GM12878 (cell line): Measurements from ENCODE around the gene RIPK4.
"Not testable (repeated sequence)": the region's sequence is repeated elsewhere in the genome, so short reads cannot be mapped to it uniquely, and the experiment has no call there.

Experiments
- CREB1 ChIP-seq: IDR thresholded peaks from 2 replicates; pipeline ENCODE4 v1.6.1; 2012; ENCODE audit warnings: low read depth, mild to moderate bottlenecking, inconsistent platforms
- EGR1 ChIP-seq, 2 experiments: IDR thresholded peaks; 1 replicate in 1 of 2; 2 replicates in 1 of 2; pipeline ENCODE4 v1.6.1; 2011 to 2012; ENCODE audit warnings: low read depth in 2 of 2, low read length in 2 of 2, borderline replicate concordance in 1 of 2, mild to moderate bottlenecking in 1 of 2, moderate library complexity in 1 of 2
- EZH2 ChIP-seq: IDR thresholded peaks from 2 replicates; pipeline ENCODE4 v1.6.1; 2012; ENCODE audit warnings: low read depth, mild to moderate bottlenecking, control low read depth, inconsistent platforms, low read length, borderline replicate concordance; ENCODE audit not compliant: control insufficient read depth
- GABPA ChIP-seq: IDR thresholded peaks from 2 replicates; pipeline ENCODE4 v1.6.1; 2014; ENCODE audit warnings: antibody characterized with exemption, low read depth, mild to moderate bottlenecking, inconsistent platforms
- GATAD2B ChIP-seq: fragments of 450-650 bp; conservative IDR thresholded peaks from 2 replicates; pipeline ENCODE4 v1.6.1; 2017; ENCODE audit warnings: low read depth, mild to moderate bottlenecking, moderate library complexity
- HDAC6 ChIP-seq: fragments of 200-600 bp; sonication (generic); IDR thresholded peaks from one replicate; pipeline ENCODE4 v1.8.0; 2017; ENCODE audit warnings: antibody characterized with exemption; ENCODE audit not compliant: unreplicated experiment
- KAT2A ChIP-seq: conservative IDR thresholded peaks from 2 replicates; pipeline ENCODE4 v1.6.1; 2011; ENCODE audit warnings: low read depth, low read length; ENCODE audit not compliant: control insufficient read depth
- MXI1 ChIP-seq: fragments of 150-350 bp; IDR thresholded peaks from 2 replicates; pipeline ENCODE4 v1.6.1; 2011; ENCODE audit warnings: low read depth, mild to moderate bottlenecking, inconsistent platforms, low read length, improper control_type of control experiment
- POLR2A ChIP-seq: IDR thresholded peaks from 2 replicates; pipeline ENCODE4 v1.6.1; 2011; ENCODE audit warnings: low read depth, mild to moderate bottlenecking, low read length
- POLR2AphosphoS5 ChIP-seq: IDR thresholded peaks from 2 replicates; pipeline ENCODE4 v1.6.1; 2011; ENCODE audit warnings: mild to moderate bottlenecking, low read length, inconsistent platforms
- RAD21 ChIP-seq: IDR thresholded peaks from 2 replicates; pipeline ENCODE4 v1.6.1; 2011; ENCODE audit warnings: mild to moderate bottlenecking, low read depth, low read length, moderate library complexity; ENCODE audit not compliant: insufficient read depth
- TCF7 ChIP-seq: IDR thresholded peaks from 2 replicates; pipeline ENCODE4 v1.6.1; 2014; ENCODE audit warnings: antibody characterized with exemption, borderline replicate concordance
- TF ChIP-seq, protein P1 (sequence below), 3 experiments: IDR thresholded peaks in 2 of 3; conservative IDR thresholded peaks in 1 of 3; 2 replicates each; pipeline ENCODE4 v1.5.1; 2011; ENCODE audit warnings: low read depth in 3 of 3, low read length in 3 of 3, mild to moderate bottlenecking in 3 of 3, control low read depth in 2 of 3, moderate library complexity in 2 of 3, inconsistent platforms in 1 of 3, mixed read lengths in 1 of 3; ENCODE audit not compliant: control insufficient read depth in 2 of 3, insufficient read depth in 1 of 3; ENCODE audit errors: extremely low read depth in 1 of 3
- TF ChIP-seq, protein P2 (sequence below): IDR thresholded peaks from 2 replicates; pipeline ENCODE4 v1.6.1; 2011; ENCODE audit warnings: low read depth, mild to moderate bottlenecking, low read length, moderate library complexity, borderline replicate concordance; ENCODE audit errors: extremely low read depth

GRCh38 chr21:41714299-41714865, 52.5 kb downstream of the RIPK4 start:
- not testable (repeated sequence) for TF ChIP-seq POLR2AphosphoS5; POLR2A; MXI1; HDAC6; GATAD2B; EZH2; RAD21; EGR1 (IDR thresholded peaks at IDR 0.05; ENCODE audit: borderline replicate concordance in 1 of 2, low read depth in 2 of 2, low read length in 2 of 2); KAT2A; GABPA; TCF7; CREB1
- TF ChIP-seq, protein P1, sequence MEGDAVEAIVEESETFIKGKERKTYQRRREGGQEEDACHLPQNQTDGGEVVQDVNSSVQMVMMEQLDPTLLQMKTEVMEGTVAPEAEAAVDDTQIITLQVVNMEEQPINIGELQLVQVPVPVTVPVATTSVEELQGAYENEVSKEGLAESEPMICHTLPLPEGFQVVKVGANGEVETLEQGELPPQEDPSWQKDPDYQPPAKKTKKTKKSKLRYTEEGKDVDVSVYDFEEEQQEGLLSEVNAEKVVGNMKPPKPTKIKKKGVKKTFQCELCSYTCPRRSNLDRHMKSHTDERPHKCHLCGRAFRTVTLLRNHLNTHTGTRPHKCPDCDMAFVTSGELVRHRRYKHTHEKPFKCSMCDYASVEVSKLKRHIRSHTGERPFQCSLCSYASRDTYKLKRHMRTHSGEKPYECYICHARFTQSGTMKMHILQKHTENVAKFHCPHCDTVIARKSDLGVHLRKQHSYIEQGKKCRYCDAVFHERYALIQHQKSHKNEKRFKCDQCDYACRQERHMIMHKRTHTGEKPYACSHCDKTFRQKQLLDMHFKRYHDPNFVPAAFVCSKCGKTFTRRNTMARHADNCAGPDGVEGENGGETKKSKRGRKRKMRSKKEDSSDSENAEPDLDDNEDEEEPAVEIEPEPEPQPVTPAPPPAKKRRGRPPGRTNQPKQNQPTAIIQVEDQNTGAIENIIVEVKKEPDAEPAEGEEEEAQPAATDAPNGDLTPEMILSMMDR (IDR thresholded peaks at IDR 0.05 in 2 of 3, conservative IDR thresholded peaks at IDR 0.05 in 1 of 3; ENCODE audit: control insufficient read depth in 2 of 3, extremely low read depth in 1 of 3, insufficient read depth in 1 of 3, low read depth in 3 of 3, low read length in 3 of 3) = not testable (repeated sequence)
- TF ChIP-seq, protein P2, sequence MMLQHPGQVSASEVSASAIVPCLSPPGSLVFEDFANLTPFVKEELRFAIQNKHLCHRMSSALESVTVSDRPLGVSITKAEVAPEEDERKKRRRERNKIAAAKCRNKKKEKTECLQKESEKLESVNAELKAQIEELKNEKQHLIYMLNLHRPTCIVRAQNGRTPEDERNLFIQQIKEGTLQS = not testable (repeated sequence)
